NCI-H1048 (cell line): ENCODE measurements around the gene UBLCP1.
"Not testable (repeated sequence)": the region's sequence is repeated elsewhere in the genome, so short reads cannot be mapped to it uniquely, and the experiment has no call there.

Experiments
- DNase-seq: peaks from one replicate; lab custom pipeline; 2025; lab: John Stamatoyannopoulos, UW

The UBLCP1 gene, protein sequence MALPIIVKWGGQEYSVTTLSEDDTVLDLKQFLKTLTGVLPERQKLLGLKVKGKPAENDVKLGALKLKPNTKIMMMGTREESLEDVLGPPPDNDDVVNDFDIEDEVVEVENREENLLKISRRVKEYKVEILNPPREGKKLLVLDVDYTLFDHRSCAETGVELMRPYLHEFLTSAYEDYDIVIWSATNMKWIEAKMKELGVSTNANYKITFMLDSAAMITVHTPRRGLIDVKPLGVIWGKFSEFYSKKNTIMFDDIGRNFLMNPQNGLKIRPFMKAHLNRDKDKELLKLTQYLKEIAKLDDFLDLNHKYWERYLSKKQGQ

DNA sequence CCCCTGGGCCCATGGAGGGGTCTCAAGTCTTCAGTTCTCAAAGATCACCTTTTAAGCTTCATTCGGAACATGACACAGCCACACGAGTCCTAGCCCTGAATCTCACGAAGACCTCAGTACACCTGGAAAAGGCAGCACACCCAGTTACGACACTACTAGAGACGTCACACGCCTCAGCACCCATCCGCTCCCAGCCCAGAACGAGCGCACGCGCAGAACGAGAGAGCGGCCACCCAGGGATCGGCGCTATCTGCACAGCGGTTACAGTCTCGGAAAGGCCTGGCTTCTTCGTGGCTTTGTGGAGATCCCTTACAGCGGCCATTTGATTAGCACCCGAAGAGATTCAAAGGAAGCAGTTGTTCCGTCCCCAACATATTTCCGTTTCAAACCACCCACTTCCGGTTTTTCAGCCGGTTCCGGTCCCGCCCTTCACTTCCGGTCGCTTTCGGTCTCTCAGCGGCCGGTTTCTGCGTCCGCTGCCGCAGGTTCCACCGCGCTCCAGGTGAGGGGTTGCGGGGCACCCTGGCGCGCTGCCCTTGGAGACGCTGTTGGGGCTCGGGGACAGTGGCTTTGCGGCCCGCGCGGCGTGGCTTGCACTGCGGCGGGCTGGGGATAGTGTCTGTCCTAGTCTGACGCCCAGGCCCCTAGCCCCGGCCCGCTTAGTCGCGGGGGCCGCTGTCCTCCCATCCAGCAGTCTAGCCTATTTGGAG is at the start of gene UBLCP1:
TSS of gene UBLCP1 (plus strand) at position 432 of the 710 bp plus-strand sequence. CDS start 5,626 bp downstream, outside the sequence.
- peak; percentile 57 for DNase-seq

DNA sequence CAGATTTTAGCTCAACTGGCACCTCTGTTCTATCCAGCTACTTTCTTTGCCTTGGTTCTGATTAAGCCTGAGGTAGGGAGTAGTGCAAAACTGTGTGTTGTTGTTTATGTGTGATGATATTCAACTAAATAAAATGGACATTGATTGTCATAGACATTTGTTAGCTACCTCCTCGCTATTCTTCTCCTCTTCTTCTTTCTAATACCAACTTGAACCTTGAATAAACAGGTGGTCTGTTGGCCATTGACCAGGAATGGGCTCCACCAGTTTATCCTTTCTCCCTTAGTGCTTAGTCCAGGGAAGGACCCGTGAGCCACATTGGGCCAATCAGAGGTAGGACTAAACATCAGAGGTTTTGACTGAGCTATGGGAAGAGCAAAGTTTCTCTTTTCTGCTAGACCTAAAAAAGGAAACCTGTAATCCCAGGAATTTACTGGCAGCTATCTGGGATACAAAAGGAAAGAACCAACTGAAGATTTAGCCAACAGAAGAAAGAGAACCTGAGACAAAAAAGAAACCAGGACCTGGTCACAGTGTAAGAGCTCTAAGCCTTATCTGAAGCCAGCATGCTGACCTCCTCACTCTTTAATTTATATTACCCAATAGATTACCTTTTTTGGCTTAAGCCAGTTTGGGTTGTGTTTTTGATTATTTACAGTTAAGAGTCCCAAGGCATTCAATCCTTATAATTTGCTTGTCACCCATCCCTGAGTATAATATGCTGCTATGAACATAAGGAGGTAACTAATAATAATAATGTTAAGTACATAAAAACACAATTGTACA is 48.4 kb upstream of the UBLCP1 start:
- no peak for DNase-seq

DNA sequence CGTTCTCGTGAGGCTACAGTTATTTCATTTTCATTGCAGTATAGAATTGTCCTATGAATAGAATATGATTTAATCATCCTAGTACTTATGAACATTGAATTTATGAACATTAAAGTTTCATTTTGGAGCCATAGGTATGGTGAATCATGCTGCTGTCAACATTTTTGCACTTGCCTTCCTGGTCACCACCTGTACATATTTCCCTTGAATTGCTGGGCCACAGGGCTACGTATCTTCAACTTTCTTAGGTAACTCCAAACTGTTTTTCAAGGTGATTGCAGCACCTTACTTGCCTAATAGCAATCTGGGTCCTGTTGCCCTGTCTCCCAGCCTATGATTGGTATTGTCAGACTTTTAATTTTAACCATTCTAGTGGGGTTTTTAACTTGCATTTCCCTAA is 47.2 kb upstream of the UBLCP1 start:
- no peak for DNase-seq

DNA sequence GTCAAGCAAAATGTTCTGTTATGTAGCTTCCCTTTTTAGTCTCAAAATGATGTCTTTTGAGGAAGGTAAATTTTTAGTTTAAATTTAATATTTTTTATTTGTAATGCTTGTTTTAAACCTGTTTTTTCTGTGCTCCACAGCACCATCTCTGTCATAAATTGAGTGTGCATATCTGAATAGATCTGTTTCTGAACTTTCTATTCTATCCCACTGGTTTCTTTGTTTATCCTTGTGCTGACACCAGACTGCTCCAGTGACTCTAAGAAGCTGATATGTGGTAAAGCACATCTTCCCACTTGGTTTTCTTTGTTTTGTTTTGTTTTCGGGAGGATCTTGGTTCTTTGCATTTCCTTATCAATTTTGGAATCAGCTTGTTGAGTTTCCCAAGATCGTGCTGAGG is 46.6 kb upstream of the UBLCP1 start:
- DNase-seq, result no peak

DNA sequence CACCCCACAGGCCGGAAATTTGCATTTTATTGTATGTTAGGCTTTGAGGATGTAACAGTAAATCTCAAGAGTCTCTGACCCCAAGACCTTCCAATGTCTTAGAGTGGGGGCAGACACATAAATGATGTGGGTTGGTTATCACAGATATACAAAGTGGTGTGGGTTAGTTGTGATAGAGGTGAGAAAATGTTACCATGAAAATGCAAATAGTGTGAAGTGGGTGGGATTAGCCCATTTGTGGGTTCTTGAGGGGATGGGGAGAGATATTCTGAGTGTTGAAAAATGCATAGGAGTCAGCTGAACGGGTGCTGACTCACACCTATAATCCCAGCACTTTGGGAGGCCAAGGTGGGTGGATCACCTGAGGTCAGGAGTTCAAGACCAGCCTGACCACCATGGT is 45.9 kb upstream of the UBLCP1 start:
- DNase-seq, result no peak

DNA sequence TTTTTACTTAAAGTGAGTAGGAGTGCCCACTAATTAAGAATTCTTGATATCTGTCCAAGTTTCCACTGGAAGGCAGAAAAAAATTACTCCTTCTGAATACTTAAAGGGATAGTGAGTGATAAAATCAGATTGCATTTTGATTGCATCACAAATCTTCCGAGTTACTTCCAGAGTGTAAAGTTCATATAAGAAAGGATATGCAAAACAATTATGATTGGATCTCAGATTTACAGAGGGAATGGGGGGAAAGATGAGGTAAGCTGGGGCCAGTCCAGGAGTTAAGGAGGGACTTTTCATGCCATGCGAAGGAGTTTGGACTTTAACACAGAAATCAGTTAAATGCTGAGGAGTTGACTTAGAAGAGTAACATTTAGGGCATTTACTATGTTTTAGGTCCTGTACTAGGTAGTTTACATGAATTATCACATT is 44.5 kb upstream of the UBLCP1 start:
- no peak for DNase-seq

DNA sequence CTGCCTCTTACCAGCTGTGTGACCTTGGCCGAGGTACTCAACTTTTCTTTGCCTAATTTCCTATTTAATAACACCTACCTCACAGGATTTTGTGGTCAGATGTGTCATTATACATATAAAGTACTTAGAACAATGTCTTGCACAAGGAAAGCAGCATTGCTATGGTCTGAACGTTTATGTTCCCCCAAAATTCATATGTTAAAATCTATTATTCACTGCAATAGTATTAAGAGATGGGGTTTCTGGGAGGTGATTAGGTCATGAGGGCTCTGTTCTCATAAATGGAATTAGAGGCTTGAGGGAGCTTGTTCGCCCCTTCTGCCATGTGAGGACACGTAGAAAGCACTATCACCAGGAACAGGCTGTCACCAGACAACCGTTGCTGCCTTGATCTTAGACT is 42.9 kb upstream of the UBLCP1 start:
- DNase-seq, result no peak

DNA sequence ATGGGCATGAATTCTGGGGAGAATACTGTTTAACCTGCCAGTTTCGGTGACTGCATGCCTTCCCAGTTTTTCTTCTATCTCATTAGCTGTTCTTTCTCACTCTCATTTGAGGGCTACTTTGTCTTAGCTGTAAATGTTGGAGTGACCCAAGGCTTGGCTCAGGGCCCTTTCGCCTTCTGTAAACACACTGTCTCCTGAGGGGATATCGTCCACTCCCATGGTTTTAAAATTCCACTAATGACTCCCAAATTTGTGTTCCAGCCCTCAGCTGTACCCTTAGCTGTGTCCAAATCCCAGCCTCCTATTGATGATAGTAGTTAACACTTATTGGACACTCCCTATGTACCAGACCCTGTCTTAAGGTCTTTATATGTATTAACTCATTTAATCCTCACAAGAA is 39.6 kb upstream of the UBLCP1 start:
- DNase-seq, result no peak

DNA sequence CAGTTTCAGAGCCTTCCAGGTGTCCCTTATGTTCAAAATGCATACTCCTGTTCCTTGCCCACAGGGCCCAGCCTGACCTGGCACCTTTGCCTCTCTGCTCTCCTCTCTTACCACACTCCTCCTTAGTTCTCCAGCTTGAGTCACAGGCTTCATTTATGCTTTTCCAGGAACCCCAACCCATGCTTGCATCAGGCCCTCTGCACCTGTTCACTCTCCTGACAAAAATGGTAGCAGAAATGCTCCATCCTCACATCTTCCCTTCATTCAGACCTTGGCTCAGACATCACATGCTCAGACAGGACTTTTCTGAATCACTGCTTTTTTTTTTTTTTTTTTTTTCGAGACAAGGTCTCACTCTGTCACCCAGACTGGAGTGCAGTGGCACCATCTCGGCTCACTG is 38.6 kb upstream of the UBLCP1 start:
- DNase-seq, result no peak

DNA sequence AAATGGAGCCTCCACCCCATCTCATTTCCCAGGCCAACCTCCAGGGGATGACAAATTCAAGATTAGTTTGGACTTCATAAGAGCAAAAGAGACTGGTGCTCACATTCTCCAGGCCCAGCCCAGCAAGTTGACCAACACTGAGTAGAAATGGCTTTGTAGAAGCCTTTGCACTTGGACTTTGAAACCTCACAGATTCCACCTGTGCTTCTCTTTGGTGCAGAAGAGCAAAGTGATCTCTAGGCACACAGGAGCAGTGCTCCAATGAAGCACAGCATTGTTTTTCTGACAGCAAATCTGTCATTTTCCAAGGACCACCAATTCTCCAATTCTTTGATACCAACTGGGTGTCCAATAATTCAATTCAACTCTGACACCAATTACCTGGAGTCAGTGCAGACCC is 36.6 kb upstream of the UBLCP1 start:
- DNase-seq, result no peak

DNA sequence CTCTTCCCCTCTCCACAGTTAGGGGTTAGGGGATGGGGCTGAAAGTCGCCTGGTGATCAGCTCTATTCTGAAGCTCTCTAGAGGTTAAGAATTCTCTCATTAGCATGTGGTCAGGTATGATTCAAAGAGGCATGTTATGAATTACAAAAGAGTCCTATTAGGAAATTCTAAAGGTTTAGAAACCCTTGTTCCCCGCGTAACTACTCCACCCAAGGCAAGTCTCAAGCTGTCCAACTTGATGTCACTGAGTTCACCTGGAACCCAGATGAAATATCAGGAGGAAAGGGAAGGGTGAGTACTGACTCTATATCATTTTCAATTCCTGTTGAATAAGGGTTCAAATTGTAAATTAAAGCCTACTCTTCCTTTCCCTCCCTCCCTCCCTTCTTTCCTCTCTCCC is 35.6 kb upstream of the UBLCP1 start:
- DNase-seq, result no peak

DNA sequence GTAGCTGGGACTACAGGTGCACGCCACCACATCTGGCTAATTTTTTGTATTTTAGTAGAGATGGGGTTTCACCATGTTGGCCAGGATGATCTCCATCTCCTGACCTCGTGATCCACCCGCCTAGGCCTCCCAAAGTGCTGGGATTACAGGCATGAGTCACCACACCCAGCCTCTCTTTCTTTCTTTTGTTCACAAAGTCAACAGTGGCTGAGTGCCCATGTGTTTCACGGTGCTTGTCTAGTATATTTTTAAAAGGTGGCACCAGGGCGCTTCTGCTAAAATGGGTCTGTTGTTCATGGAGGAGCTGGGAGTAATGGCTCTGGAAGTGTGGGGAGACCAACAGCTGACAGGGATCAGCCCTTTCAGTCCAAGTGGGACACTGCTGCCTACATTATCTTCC is 35.0 kb upstream of the UBLCP1 start:
- DNase-seq, result not testable (repeated sequence)

DNA sequence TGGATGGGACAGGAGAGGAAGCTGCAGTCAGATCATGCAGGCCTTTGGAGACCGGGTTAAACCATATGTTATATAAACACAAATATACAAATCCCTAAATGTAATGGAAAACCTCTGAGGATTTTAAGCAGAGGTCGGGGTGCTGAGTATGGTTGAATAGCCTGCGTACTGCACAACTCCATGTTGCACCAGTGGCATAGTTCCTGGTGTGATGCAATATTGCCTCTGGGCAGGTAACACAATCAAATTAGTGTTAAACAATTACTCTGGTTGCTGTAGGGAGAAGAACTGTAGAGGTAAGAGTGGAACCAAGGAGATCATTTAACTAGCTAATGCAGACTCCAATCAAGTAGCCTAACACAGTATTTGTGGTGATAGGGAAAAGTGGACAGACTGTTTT is 32.4 kb upstream of the UBLCP1 start:
- no peak for DNase-seq

DNA sequence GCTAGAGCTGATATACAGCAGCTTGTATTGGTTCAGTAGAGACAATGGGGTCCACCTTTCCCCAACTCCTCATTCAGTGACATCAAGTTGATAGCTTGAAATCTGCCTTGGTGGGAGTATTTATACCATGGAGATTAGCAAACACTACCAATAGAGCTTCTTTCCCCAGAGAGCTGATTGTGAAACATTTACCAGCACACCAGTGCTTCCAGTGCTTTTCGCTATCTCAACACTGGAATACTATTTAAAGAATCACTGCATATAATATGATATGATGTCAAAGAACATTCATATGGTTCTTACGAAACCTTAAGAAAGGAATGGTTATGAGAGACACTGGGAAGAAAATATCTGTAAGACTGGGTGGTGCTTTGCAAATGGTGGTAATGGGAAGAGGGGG is 31.9 kb upstream of the UBLCP1 start:
- DNase-seq, result no peak

DNA sequence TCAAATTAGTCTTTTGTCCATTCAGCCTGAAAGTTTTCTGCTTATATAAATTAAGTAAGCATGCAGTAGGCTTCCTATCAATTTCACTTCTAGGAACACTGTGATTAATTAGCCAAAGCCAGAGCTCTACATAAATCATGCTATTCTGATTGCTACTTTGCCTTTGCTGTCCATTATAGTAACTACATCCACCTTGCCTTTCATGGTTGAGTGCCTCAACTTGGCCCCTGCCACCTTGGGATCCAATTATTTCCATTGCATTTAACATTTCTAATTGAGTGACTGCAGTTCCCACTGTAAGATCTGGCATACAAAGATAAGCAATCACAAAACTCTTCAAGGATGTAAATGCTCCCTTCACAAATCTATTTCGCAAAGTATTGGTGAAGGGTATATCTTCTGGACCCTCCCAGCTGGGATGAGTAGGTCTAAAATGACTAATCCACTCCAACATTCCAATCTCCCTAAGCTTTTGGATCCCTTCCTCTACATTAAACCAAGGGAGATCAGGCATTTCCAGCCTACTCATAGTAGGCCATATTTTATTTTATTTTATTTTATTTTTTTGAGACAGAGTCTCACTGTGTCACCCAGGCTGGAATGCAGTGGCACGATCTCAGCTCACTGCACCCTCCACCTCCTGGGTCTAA is 27.1 kb upstream of the UBLCP1 start:
- DNase-seq, result not testable (repeated sequence)

DNA sequence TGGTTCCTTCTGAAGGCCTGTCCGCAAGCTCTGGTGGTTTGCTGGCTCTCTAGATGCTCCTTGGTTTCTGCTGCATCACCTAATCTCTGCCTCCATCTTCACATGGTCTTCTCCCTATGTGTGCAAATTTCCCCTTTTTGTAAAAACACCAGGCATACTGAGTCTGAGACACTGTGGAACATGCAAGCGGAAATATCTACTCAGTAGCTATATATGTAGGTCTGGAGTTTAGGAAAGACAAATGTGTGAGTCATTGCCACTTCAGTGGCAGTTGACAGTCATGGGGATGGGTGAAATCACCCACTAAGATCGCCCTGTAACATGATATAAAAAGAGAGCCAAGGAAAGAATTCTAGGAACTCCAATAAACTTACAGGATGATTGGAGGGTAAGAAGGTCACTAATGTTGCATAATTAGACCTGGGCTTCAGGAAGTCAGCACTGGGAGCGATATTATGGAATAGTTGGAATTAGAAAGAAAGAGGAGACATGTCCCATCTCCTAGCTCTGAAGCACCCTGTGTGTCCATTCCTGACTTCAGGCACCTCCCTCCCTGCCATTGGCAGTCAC is 22.7 kb upstream of the UBLCP1 start:
- no peak for DNase-seq

DNA sequence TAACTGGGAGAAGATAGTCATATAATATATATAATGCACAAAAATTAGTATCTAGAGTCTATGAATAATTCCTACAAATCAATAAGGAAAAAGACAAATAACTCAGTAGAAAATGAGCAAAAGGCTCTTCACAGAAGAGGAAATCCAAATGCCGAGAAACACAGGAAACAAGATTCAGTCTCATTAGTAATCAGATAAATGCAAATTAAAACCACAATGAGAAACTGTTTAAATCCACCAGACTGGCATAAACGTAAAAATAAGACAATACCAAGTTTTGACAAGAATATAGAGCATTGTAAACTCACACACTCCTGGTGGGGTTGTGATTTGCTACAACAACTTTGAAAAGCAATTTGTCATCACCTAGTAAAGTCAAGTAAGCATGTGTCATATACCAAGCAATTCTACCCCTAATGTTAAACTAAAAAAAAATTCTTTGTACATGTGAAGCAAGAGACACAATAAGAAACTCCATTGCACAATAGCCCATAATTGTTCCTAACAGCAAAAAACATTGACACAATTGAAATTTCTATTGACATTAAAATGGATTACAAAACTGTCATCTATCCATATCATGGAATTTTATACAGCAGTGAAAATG is 21.0 kb upstream of the UBLCP1 start:
- no peak for DNase-seq

DNA sequence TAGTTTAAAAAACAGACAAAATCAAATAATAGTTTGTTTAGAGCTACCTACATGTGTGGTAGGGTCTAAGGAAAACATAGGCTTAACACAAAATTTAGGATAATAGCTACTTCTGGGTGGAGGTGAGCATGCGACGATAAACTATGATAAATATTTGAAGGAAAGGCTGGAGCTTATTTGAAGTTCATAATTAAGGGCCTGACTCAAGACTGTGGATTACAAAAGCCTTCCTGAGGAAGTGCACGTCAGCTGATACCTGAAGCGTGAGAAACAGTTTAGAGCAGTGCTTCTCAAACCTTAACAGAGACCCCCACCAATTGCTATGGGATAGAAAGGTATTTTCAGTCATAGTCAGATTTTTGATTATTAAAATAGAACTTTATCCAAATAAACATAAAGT is 20.4 kb upstream of the UBLCP1 start:
- DNase-seq, result no peak

DNA sequence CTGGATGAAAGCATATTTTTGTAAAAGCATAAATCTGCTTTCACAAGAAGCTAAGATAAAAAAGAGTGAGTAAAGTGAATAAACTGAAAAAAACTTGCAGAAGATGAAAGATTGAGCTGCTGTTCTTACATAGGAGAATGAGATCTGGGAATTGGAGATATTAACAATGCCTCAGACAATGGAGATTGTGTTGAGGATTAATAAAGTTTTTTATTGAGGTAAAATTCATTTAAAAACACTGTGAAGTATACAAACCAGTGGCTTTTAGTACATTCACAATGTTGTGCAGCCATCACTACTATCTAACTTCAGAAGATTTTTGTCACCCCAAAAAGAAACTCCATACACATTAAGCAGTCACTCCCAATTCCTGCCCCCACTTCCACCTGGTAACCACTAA is 19.7 kb upstream of the UBLCP1 start:
- no peak for DNase-seq

DNA sequence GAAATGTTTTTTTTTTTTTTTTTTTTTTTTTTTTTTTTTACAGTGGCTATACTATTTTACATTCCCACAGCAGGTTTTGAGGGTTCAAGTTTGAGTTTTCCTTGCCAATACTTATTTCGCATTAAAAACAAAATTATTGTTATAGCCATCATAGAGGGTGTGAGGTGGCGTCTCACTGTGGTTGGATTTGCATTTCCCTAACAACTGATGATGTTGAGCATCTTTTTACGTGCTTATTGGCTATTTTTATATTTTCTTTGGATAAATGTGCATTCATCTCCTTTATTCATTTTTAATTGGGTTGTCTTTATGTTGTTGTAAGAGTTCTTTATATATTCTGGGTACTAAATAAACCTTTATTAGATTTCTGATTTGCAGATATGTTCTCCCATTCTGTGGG is 18.9 kb upstream of the UBLCP1 start:
- no peak for DNase-seq

DNA sequence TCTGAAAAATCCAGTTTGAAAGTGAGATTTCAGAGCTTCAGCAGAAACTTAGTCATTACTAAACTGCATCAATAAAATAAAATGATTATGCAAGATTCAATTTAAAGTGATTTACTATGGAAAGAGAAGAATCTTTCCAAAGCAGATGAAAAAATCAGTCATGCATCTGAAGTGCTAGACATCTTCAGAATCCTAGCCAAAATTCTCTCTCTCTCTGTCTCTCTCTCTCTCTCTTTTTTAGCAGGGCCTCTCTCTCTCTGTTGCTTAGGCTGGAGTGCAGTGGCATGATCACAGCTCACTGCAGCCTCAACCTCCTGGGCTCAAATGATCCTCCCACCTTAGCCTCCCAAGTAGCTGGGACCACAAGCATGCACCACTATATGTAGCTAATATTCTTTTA is 18.2 kb upstream of the UBLCP1 start:
- no peak for DNase-seq

DNA sequence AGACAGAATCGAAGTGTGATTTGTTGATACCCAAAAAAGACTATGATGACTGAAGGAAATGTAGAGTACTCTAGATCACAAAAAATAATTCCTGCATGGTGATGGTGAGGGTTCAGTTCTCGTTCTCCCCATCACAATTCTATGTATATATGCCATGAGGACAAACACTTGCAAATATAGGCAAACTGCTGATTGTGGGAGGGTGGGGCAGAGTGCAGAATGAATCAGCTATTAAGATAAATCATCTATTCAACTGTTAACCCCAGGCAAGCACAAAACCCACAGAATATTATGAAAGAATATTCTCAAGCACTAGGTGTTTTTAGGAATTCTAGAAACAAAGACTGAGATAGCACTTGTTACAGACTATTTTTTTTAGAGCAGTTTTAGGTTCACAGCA is 13.9 kb upstream of the UBLCP1 start:
- no peak for DNase-seq
